Measurements from ENCODE around the gene POLR2E. TPM values are rescaled to one million over a fixed set of nuclear protein-coding genes. Genes with fewer than 3 reads are reported as not detected.

POLR2E gene
- total and polyA plus RNA-seq, 8 donors, result 24.5 to 361 (median 91.0) TPM

DNA sequence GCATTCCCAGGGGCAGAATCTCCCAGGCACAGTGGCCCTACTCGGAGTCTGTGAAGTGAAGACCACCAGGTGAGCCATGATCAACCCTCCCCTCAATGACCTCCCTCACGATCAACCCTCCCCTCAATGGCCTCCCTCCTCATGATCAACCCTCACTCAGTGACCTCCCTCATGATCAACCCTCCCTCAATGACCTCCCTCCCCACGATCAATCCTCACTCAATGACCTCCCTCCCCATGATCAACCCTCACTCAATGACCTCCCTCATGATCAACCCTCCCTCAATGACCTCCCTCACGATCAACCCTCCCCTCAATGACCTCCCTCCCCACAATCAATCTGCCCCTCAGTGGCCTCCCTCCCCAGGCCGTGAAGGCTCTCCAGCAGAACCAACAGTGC, 46.8 kb upstream of the POLR2E start:
- no peak overlapping the region for H3K27ac ChIP-seq
- no peaks in the 10 kb centered on the region for H3K27me3 ChIP-seq
- no peak overlapping the region for H3K4me3 ChIP-seq
- intact Hi-C loops (cut with DNase I; ENCODE audit: low total_unique reads), result no loop called here
- 79 to 89% (median 83%) methylated on average over 5 of the region's 5 CpGs for WGBS, 5 donors
- DNase-seq, result no peak
- H3K9me3 ChIP-seq, result no peaks in the 10 kb centered on the region
- peaks cover 10 to 80% (median 78%) of the 10 kb centered on the region in 4 donors for H3K36me3 ChIP-seq
- TF ChIP-seq POLR2A (IDR thresholded peaks at IDR 0.05) (no peak), POLR2AphosphoS5 (IDR thresholded peaks at IDR 0.05) (no peak), EP300 (IDR thresholded peaks at IDR 0.05) (no peak)
- TF ChIP-seq, protein P1, sequence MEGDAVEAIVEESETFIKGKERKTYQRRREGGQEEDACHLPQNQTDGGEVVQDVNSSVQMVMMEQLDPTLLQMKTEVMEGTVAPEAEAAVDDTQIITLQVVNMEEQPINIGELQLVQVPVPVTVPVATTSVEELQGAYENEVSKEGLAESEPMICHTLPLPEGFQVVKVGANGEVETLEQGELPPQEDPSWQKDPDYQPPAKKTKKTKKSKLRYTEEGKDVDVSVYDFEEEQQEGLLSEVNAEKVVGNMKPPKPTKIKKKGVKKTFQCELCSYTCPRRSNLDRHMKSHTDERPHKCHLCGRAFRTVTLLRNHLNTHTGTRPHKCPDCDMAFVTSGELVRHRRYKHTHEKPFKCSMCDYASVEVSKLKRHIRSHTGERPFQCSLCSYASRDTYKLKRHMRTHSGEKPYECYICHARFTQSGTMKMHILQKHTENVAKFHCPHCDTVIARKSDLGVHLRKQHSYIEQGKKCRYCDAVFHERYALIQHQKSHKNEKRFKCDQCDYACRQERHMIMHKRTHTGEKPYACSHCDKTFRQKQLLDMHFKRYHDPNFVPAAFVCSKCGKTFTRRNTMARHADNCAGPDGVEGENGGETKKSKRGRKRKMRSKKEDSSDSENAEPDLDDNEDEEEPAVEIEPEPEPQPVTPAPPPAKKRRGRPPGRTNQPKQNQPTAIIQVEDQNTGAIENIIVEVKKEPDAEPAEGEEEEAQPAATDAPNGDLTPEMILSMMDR (IDR thresholded peaks at IDR 0.05), result no peak
- H3K4me1 ChIP-seq, result peaks cover 0 to 1% (median under 1%) of the 10 kb centered on the region in 4 donors

DNA sequence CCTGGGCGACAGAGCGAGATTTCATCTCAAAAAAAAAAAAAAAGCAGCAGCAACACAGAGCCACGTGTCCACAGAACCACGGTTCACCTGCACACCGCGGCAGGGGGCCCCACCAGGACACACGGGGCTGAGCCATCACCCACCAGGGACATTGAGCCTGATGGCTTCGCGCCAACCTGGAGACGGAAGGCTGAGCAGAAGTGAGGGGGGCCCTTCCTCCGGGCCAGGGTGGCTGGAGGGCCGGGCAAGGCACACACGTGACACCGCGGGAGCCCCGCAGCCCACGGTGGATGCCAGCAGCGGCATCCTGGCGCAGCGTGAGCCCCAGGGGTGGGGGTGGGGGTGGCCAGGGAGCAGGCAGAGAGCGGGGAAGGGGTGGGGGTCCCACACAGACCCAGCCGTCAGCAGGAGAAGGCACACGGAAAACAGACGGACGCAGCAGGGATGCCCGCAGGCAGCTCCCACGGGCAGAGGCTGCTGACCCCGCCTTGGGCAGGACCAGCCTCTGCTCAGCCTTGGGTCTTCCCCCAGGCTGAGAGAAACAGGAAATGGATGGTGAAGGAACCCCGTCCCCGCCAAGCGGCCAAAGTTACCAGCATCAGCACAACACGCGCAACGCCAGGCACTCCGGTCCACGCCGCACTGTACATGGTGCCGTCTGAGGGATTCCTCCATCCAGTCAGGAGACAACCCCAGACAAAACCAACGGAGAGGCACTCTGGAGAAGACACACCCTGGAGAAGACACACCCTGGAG, 45.3 kb upstream of the POLR2E start:
- TF ChIP-seq, protein P1 (IDR thresholded peaks at IDR 0.05), result no peak
- TF ChIP-seq EP300 (IDR thresholded peaks at IDR 0.05) (no peak), POLR2AphosphoS5 (IDR thresholded peaks at IDR 0.05) (no peak), POLR2A (IDR thresholded peaks at IDR 0.05) (no peak)
- Histone ChIP-seq H3K4me3 (no peak overlapping the region), H3K27ac (no peak overlapping the region), H3K9me3 (no peaks in the 10 kb centered on the region), H3K27me3 (no peaks in the 10 kb centered on the region), H3K36me3 (peaks cover 6 to 77% (median 70%) of the 10 kb centered on the region in 4 donors), H3K4me1 (peaks cover 13 to 16% (median 14%) of the 10 kb centered on the region in 4 donors)
- no peak for DNase-seq
- WGBS, 5 donors, result 94 to 95% (median 94%) methylated on average over 36 to 39 of the region's 39 CpGs
- intact Hi-C loops (cut with DNase I; ENCODE audit: low total_unique reads), result no loop called here

DNA sequence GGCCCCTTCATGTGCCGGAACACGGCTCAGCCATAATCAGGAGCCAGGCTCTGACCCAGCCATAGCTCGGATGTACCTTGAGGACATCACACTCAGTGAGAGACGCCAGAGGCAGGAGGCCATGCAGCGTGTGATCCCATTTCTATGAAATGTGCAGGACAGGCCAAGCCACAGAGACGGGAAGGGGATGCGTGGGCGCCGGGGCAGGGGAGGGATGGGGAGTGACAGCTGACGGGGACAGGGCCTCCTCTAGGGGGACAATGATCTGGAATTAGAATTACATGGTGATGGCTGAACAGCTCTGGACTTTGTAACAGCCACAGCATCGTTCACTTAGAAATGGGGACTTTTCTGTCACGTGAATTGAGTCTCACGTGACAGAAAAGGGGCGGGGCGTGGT, 44.0 kb upstream of the POLR2E start:
- 89 to 93% (median 91%) methylated on average over 15 of the region's 15 CpGs for WGBS, 5 donors
- intact Hi-C loops (cut with DNase I; ENCODE audit: low total_unique reads), result no loop called here
- H3K27ac ChIP-seq, result no peak overlapping the region
- no peaks in the 10 kb centered on the region for H3K9me3 ChIP-seq
- TF ChIP-seq POLR2AphosphoS5 (IDR thresholded peaks at IDR 0.05), result no peak
- no peak for TF ChIP-seq EP300 (IDR thresholded peaks at IDR 0.05)
- TF ChIP-seq POLR2A (IDR thresholded peaks at IDR 0.05), result no peak
- TF ChIP-seq, protein P1 (IDR thresholded peaks at IDR 0.05), result no peak
- H3K4me1 ChIP-seq, result peaks cover 22 to 29% (median 23%) of the 10 kb centered on the region in 4 donors
- DNase-seq, result no peak
- H3K27me3 ChIP-seq, result no peaks in the 10 kb centered on the region
- no peak overlapping the region for H3K4me3 ChIP-seq
- peaks cover 6 to 74% (median 60%) of the 10 kb centered on the region in 4 donors for H3K36me3 ChIP-seq

- TF ChIP-seq POLR2A (IDR thresholded peaks at IDR 0.05) (no peak), POLR2AphosphoS5 (IDR thresholded peaks at IDR 0.05) (no peak), EP300 (IDR thresholded peaks at IDR 0.05) (no peak)
- TF ChIP-seq, protein P1 (IDR thresholded peaks at IDR 0.05), result no peak
- no peak for DNase-seq
- Histone ChIP-seq H3K9me3 (no peaks in the 10 kb centered on the region), H3K4me1 (peaks cover 27 to 40% (median 32%) of the 10 kb centered on the region in 4 donors), H3K27me3 (no peaks in the 10 kb centered on the region), H3K4me3 (no peak overlapping the region), H3K36me3 (peaks cover 6 to 64% (median 50%) of the 10 kb centered on the region in 4 donors), H3K27ac (no peak overlapping the region)
- intact Hi-C loops (cut with DNase I; ENCODE audit: low total_unique reads), result no loop called here
- 75 to 89% (median 84%) methylated on average over 7 to 10 of the region's 11 CpGs for WGBS, 5 donors
Measured at GRCh38 chr19:1138121-1138520, 42.9 kb upstream of the POLR2E start.
